GM12892 (cell line): ENCODE results near the gene KCTD16.

ENCODE experiments used
- POLR2A ChIP-seq: IDR thresholded peaks from 2 replicates; pipeline ENCODE4 v1.6.1; 2011; ENCODE audit warnings: low read depth, low read length, control low read depth
- POLR2AphosphoS5 ChIP-seq: IDR thresholded peaks from 2 replicates; pipeline ENCODE4 v1.6.1; 2011; ENCODE audit warnings: low read depth, low read length, control low read depth

DNA sequence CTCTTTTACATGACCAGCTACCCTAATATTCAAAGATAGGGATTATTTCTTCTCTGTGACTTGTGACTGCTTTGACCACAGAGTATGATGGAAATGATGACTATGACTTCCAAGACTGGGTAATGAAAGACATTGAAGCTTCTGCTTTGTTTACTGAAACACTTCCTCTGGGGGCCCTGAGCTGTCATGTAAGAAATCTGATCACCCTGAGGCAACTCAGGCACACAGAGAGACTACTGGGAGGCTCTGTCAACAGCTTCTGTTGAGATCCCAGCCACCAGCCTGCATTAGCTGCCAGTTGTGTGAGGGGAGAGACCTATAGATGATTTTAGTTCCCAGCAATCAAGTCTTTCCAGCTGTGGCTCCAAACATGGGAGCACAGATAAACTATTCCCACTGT, 76.5 kb downstream of the KCTD16 start:
- TF ChIP-seq POLR2A (no peak), POLR2AphosphoS5 (no peak)
